Activated CD4-positive, CD25-positive, alpha-beta regulatory T cell treated with anti-CD3 and anti-CD28 coated beads, Interleukin-2, amount 50 U/mL, for 24 hours (primary cell): ENCODE data around the gene P3H2.

ENCODE experiments used
- ATAC-seq, 2 donors: fragments of 150-1000 bp; cut with Tn5 transposase; one replicate each; pipeline ENCODE4 v1.10.0; 2021; ENCODE audit warnings: mild to moderate bottlenecking in 1 of 2, moderate library complexity in 1 of 2

The P3H2 gene

GRCh38 chr3:189941679-189942078, 179.0 kb downstream of the P3H2 start:
- peak in 1 of 2 donors; percentile 41 for ATAC-seq

- no peak for ATAC-seq
Observed at GRCh38 chr3:189941125-189941524, 179.6 kb downstream of the P3H2 start.

- ATAC-seq, result no peak
Observed at GRCh38 chr3:189937302-189938127, 183.2 kb downstream of the P3H2 start.

- no peak for ATAC-seq
Observed at GRCh38 chr3:189936201-189936945, 184.3 kb downstream of the P3H2 start.

GRCh38 chr3:189927975-189928895, 192.5 kb downstream of the P3H2 start:
- peak; percentile 71 to 89 for ATAC-seq

GRCh38 chr3:189921770-189922169, 198.9 kb downstream of the P3H2 start:
- ATAC-seq, result no peak

- peak in 1 of 2 donors; percentile 44 for ATAC-seq
Observed at GRCh38 chr3:189914799-189915198, 205.9 kb downstream of the P3H2 start.

GRCh38 chr3:189911001-189911400, 209.7 kb downstream of the P3H2 start:
- no peak for ATAC-seq

- no peak for ATAC-seq
Observed at GRCh38 chr3:189909573-189909972, 211.1 kb downstream of the P3H2 start.

GRCh38 chr3:189909139-189909538, 211.6 kb downstream of the P3H2 start:
- no peak for ATAC-seq

- no peak for ATAC-seq
Observed at GRCh38 chr3:189908646-189909045, 212.1 kb downstream of the P3H2 start.

- ATAC-seq, result no peak
Observed at GRCh38 chr3:189907803-189908202, 212.9 kb downstream of the P3H2 start.
